22Rv1 (cell line): ENCODE results near the gene USP34.

ENCODE experiments used
- CTCF ChIP-seq: fragments of 450-650 bp; IDR thresholded peaks from 2 replicates; pipeline ENCODE4 v1.5.1; 2017; ENCODE audit warnings: mild to moderate bottlenecking
- ZFX ChIP-seq: fragments of 450-650 bp; IDR thresholded peaks from 2 replicates; pipeline ENCODE4 v1.6.1; 2017; ENCODE audit warnings: antibody characterized with exemption, borderline replicate concordance

GRCh38 chr2:61338447-61338846, 132.4 kb downstream of the USP34 start:
- TF ChIP-seq CTCF = no peak
- no peak for TF ChIP-seq ZFX
